Endodermal cell (in vitro differentiated cells): ENCODE data around the gene MRPL14. TPM values are rescaled to one million over a fixed set of nuclear protein-coding genes. Genes with fewer than 3 reads are reported as not detected.

Source experiments
- DNase-seq: peaks from one replicate; pipeline ENCODE4 v3.0.0-alpha.2; 2017
- H3K27ac ChIP-seq: 2 replicates; pipeline ENCODE4 v1.5.1; 2013; ENCODE audit warnings: mild to moderate bottlenecking, low read depth, low read length, moderate library complexity
- H3K27me3 ChIP-seq: 2 replicates; pipeline ENCODE4 v1.6.1; 2013; ENCODE audit warnings: mild to moderate bottlenecking, low read length, moderate library complexity; ENCODE audit not compliant: insufficient read depth, control insufficient read depth, poor library complexity, severe bottlenecking
- H3K36me3 ChIP-seq: 2 replicates; pipeline ENCODE4 v1.7.0; 2013; ENCODE audit warnings: mild to moderate bottlenecking, low read length, moderate library complexity; ENCODE audit not compliant: control insufficient read depth, insufficient read depth
- H3K4me1 ChIP-seq: one replicate; pipeline ENCODE4 v1.7.0; 2013; ENCODE audit warnings: low read length; ENCODE audit not compliant: control insufficient read depth, insufficient read depth
- H3K4me3 ChIP-seq: 2 replicates; pipeline ENCODE4 v1.5.1; 2013; ENCODE audit warnings: mild to moderate bottlenecking, low read length, moderate library complexity
- H3K9ac ChIP-seq: 2 replicates; pipeline ENCODE4 v1.6.1; 2013; ENCODE audit warnings: mild to moderate bottlenecking, low read length, moderate library complexity; ENCODE audit not compliant: poor library complexity, severe bottlenecking; ENCODE audit errors: extremely low read depth
- H3K9me3 ChIP-seq: 2 replicates; pipeline ENCODE4 v1.6.1; 2013; ENCODE audit warnings: mild to moderate bottlenecking, low read length, moderate library complexity; ENCODE audit not compliant: control insufficient read depth
- H3K27ac Mint-ChIP-seq: 2 replicates; pipeline ENCODE4 v1.8.0; 2020; ENCODE audit warnings: mixed read lengths
- H3K27me3 Mint-ChIP-seq: 2 replicates; pipeline ENCODE4 v1.8.0; 2021; ENCODE audit warnings: mild to moderate bottlenecking, mixed read lengths; ENCODE audit not compliant: insufficient read depth
- H3K36me3 Mint-ChIP-seq: 2 replicates; pipeline ENCODE4 v1.8.0; 2020; ENCODE audit warnings: low read depth, mixed read lengths
- H3K4me1 Mint-ChIP-seq: 2 replicates; pipeline ENCODE4 v1.8.0; 2020; ENCODE audit warnings: mixed read lengths
- H3K4me3 Mint-ChIP-seq: 2 replicates; pipeline ENCODE4 v1.8.0; 2020; ENCODE audit warnings: mild to moderate bottlenecking, moderate library complexity, mixed read lengths
- H3K9me3 Mint-ChIP-seq: 2 replicates; pipeline ENCODE4 v1.8.0; 2020; ENCODE audit warnings: mild to moderate bottlenecking, mixed read lengths
- CTCF ChIP-seq: fragments of 200-600 bp; sonication (generic); conservative IDR thresholded peaks from 2 replicates; pipeline ENCODE4 v1.5.0; 2021; ENCODE audit warnings: antibody characterized with exemption, mild to moderate bottlenecking
- WGBS, 2 experiments: methylation state at CpG; one replicate each; pipeline versions ENCODE4 v1.1.5 to v1.1.7; 2013; ENCODE audit warnings: missing lambda C conversion rate in 2 of 2, mixed read lengths in 1 of 2; ENCODE audit not compliant: insufficient coverage in 1 of 2, insufficient read length in 1 of 2; 5-methylcytosine and 5-hydroxymethylcytosine counted together
- total RNA-seq, 2 donors: library from RNA; stranded (reverse); fragmentation: NEBNext Ultra II Directional in 1 of 2; extraction: Animal tissue kit (Norgen Biotek cat#: 25700) in 1 of 2; gene quantifications; 2 replicates in 1 of 2; 3 replicates in 1 of 2; pipeline ENCODE4 v1.2.1, GENCODE V29; 2021

MRPL14 gene
- total RNA-seq, 2 donors from 2014 or later, result 66.5 to 69.6 TPM

DNA sequence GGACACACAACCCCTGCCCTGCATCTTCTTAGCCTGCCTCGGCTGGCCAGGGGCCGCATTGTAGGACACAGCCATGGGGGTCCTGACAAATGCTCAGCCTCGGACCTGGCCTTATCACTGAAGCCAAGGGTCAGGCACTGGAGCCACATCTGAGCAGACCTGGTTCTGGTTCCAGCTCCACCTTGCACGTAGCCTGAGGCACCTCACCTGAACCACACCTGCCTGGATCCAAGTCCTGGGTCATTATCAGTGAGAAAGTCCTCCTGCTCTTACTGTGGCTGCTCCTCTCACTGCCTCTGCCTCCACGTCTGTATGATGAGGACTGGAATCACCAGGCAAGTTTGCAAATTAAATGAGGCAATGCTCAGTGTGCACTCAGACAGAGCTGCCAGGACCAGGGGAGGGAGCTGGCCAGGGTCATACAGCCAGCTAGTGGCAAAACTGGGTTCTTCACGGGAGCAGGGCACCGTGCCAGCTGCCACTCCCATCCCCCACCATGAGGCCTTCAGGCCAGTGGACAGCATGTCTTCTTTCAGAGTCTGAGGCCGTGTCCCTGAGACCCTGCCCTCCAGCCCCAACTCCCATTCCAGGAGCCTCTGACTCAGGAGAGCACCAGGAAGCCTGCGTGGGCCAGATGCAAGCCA is 40.2 kb downstream of the MRPL14 start:
- H3K4me1 Mint-ChIP-seq, result no peaks in the 10 kb centered on the region

GRCh38 chr6:44085219-44085618 is 42.0 kb downstream of the MRPL14 start:
- no peak overlapping the region for H3K27ac ChIP-seq
- no peaks in the 10 kb centered on the region for H3K4me1 Mint-ChIP-seq
- H3K27me3 ChIP-seq, result no peaks in the 10 kb centered on the region
- no peak overlapping the region for H3K9ac ChIP-seq
- peaks cover 6% of the 10 kb centered on the region for H3K36me3 Mint-ChIP-seq
- TF ChIP-seq CTCF, result no peak
- no peak overlapping the region for H3K27ac Mint-ChIP-seq
- no peaks in the 10 kb centered on the region for H3K9me3 ChIP-seq
- H3K36me3 ChIP-seq, result peaks cover under 1% of the 10 kb centered on the region
- H3K4me1 ChIP-seq, result no peaks in the 10 kb centered on the region
- H3K4me3 Mint-ChIP-seq, result no peak overlapping the region
- DNase-seq, result no peak
- H3K27me3 Mint-ChIP-seq, result no peaks in the 10 kb centered on the region
- no peaks in the 10 kb centered on the region for H3K9me3 Mint-ChIP-seq
- WGBS, 2 experiments, result 88 to 91% methylated on average over 1 to 2 of the region's 2 CpGs
- no peak overlapping the region for H3K4me3 ChIP-seq

More for the DNA sequence above, 40.2 kb downstream of the MRPL14 start:
- H3K27ac ChIP-seq, result no peak overlapping the region
- Mint-ChIP-seq H3K36me3 (peaks cover 10% of the 10 kb centered on the region), H3K27ac (no peak overlapping the region), H3K27me3 (no peaks in the 10 kb centered on the region), H3K4me3 (no peak overlapping the region), H3K9me3 (no peaks in the 10 kb centered on the region)
- DNase-seq, result no peak
- TF ChIP-seq CTCF, result no peak
- no peaks in the 10 kb centered on the region for H3K4me1 ChIP-seq
- 89 to 94% methylated on average over 6 to 9 of the region's 9 CpGs for WGBS, 2 experiments
- no peak overlapping the region for H3K9ac ChIP-seq
- no peaks in the 10 kb centered on the region for H3K27me3 ChIP-seq
- H3K9me3 ChIP-seq, result no peaks in the 10 kb centered on the region
- H3K36me3 ChIP-seq, result peaks cover 7% of the 10 kb centered on the region
- H3K4me3 ChIP-seq, result no peak overlapping the region

DNA sequence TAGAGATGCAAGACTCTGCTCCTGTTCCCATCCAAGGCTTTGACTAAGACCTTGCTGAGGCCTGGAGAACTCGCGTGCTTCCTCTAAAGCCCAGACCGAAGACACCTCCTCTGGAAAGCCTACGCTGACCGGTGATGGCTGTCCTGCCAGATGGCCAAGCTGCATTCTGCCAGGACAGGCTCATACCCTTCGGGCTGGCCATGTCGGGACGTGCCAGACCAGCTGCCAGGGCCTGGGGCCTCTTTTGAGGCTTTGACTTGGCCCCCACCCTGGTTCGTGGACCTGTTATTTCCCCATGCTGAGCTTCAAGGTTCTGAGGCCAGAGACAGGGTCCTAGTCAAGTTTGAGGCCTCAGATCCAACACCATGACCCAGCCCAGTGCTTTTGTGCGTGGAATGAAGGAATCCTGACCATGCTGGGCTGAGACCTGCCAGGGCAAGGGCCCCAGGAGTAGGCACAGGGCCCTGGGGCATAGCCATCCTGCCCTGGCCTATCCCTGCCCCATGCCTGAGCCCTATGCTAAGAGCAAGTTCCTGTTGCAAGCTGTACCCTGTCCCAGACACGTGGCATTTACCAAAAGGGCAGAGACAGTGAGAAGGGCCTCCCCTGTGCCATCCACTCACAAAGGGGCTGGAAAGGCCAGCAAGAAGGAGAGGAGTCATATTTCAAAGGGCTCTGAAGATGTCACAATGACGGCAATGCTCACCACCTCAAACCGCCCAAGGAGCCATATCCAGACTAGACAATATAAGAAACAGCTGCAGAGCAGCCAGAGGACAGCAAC is 42.8 kb downstream of the MRPL14 start:
- Histone ChIP-seq H3K9ac (no peak overlapping the region), H3K36me3 (no peaks in the 10 kb centered on the region), H3K4me1 (no peaks in the 10 kb centered on the region), H3K27me3 (no peaks in the 10 kb centered on the region), H3K4me3 (no peak overlapping the region), H3K27ac (peak overlapping the region; percentile 72), H3K9me3 (no peaks in the 10 kb centered on the region)
- H3K27ac Mint-ChIP-seq, result no peak overlapping the region
- 90% methylated on average over 11 to 13 of the region's 13 CpGs for WGBS, 2 experiments
- H3K4me3 Mint-ChIP-seq, result no peak overlapping the region
- no peak for DNase-seq
- H3K36me3 Mint-ChIP-seq, result peaks cover 6% of the 10 kb centered on the region
- H3K27me3 Mint-ChIP-seq, result no peaks in the 10 kb centered on the region
- TF ChIP-seq CTCF, result no peak
- H3K9me3 Mint-ChIP-seq, result no peaks in the 10 kb centered on the region
- H3K4me1 Mint-ChIP-seq, result no peaks in the 10 kb centered on the region
